B cell (primary cell): ENCODE results near the gene TSKS. TPM values are rescaled to one million over a fixed set of nuclear protein-coding genes. Genes with fewer than 3 reads are reported as not detected.

Experiments
- ATAC-seq: fragments of 200-7000 bp; cut with Tn5 transposase; one replicate; pipeline ENCODE4 v1.10.0; 2021; ENCODE audit warnings: low read depth, mild to moderate bottlenecking, moderate number of reproducible peaks, moderate library complexity
- CTCF ChIA-PET: fragments of 350-600 bp; sonication (Branson Sonifier 250); formaldehyde crosslinking; loops from one replicate; lab custom pipeline; 2021; ENCODE audit warnings: antibody characterized with exemption, inconsistent platforms; lab: Charles Lee
- POLR2A ChIA-PET: fragments of 350-600 bp; sonication (Branson Sonifier 250); formaldehyde crosslinking; loops from one replicate; lab custom pipeline; 2021; ENCODE audit warnings: antibody characterized with exemption; lab: Charles Lee
- DNase-seq: peaks from one replicate; pipeline ENCODE4 v3.0.0; 2013
- H2AFZ ChIP-seq: 2 replicates; pipeline ENCODE4 v1.6.1; 2012; ENCODE audit warnings: mild to moderate bottlenecking, low read depth, low read length; ENCODE audit not compliant: insufficient read depth, poor library complexity, severe bottlenecking
- H3K27ac ChIP-seq, 2 donors: 1 replicate in 1 of 2; 2 replicates in 1 of 2; pipeline ENCODE4 v1.5.1; 2012 to 2013; ENCODE audit warnings: low read length in 2 of 2, mild to moderate bottlenecking in 2 of 2, moderate library complexity in 1 of 2
- H3K27me3 ChIP-seq, 4 experiments: fragments of 200-600 bp in 1 of 4; sonication (generic) in 1 of 4; replicated peaks in 1 of 4; 1 replicate in 2 of 4; 2 replicates in 2 of 4; pipeline versions ENCODE4 v1.6.1 to v1.7.0; 2013 to 2016; ENCODE audit warnings: low read length in 3 of 4, mild to moderate bottlenecking in 2 of 4, mixed read lengths in 1 of 4, moderate library complexity in 1 of 4; ENCODE audit not compliant: insufficient read depth in 4 of 4, control insufficient read depth in 3 of 4; ENCODE audit errors: control extremely low read depth in 1 of 4
- H3K36me3 ChIP-seq, 2 experiments: replicated peaks in 1 of 2; 1 replicate in 1 of 2; 2 replicates in 1 of 2; pipeline versions ENCODE4 v1.6.1 to v1.7.1; 2013; ENCODE audit warnings: low read length in 1 of 2; ENCODE audit not compliant: insufficient read depth in 2 of 2, control insufficient read depth in 1 of 2; ENCODE audit errors: control extremely low read depth in 1 of 2, extremely low read depth in 1 of 2
- H3K4me1 ChIP-seq, 2 donors: fragments of 200-600 bp in 1 of 2; sonication (generic) in 1 of 2; 1 replicate in 1 of 2; 2 replicates in 1 of 2; pipeline versions ENCODE4 v1.5.1 to v1.6.1; 2013 to 2017; ENCODE audit warnings: low read length in 2 of 2; ENCODE audit not compliant: control insufficient read depth in 2 of 2, insufficient read depth in 2 of 2
- H3K4me2 ChIP-seq: replicated peaks from 2 replicates; pipeline ENCODE3; 2012; ENCODE audit warnings: mild to moderate bottlenecking, low read depth, low read length; ENCODE audit not compliant: poor library complexity, severe bottlenecking
- H3K4me3 ChIP-seq, 5 experiments: fragments of 200-600 bp in 1 of 5; sonication (generic) in 1 of 5; 1 replicate in 3 of 5; 2 replicates in 2 of 5; pipeline versions ENCODE4 v1.5.1 to v1.7.0; 2011 to 2016; ENCODE audit warnings: low read length in 4 of 5, mild to moderate bottlenecking in 4 of 5, low read depth in 2 of 5, control low read depth in 1 of 5, moderate library complexity in 1 of 5; ENCODE audit not compliant: insufficient read depth in 1 of 5; ENCODE audit errors: control extremely low read depth in 1 of 5, extremely low read depth in 1 of 5
- H3K79me2 ChIP-seq: fragments of 200-600 bp; sonication (generic); one replicate; pipeline ENCODE4 v1.6.0; 2016; ENCODE audit warnings: low read length; ENCODE audit not compliant: control insufficient read depth, insufficient read depth
- H3K9ac ChIP-seq: fragments of 200-600 bp; sonication (generic); 2 replicates; pipeline ENCODE4 v1.6.1; 2017; ENCODE audit warnings: mild to moderate bottlenecking, low read length, moderate library complexity
- H3K9me3 ChIP-seq, 3 donors: one replicate each; pipeline versions ENCODE4 v1.6.1 to v1.7.1; 2013; ENCODE audit warnings: low read length in 2 of 3; ENCODE audit not compliant: control insufficient read depth in 2 of 3, insufficient read depth in 1 of 3; ENCODE audit errors: control extremely low read depth in 1 of 3
- H4K20me1 ChIP-seq: 2 replicates; pipeline ENCODE4 v1.6.0; 2012; ENCODE audit warnings: mild to moderate bottlenecking, low read length; ENCODE audit not compliant: insufficient read depth, control insufficient read depth, poor library complexity, severe bottlenecking
- H3K27ac Mint-ChIP-seq: one replicate; pipeline ENCODE4 v1.8.0; 2021; ENCODE audit warnings: mixed read lengths
- H3K27me3 Mint-ChIP-seq: one replicate; pipeline ENCODE4 v1.8.0; 2021; ENCODE audit warnings: mixed read lengths
- H3K4me1 Mint-ChIP-seq: one replicate; pipeline ENCODE4 v1.8.0; 2021; ENCODE audit warnings: mixed read lengths
- H3K4me3 Mint-ChIP-seq: one replicate; pipeline ENCODE4 v1.8.0; 2021; ENCODE audit warnings: mixed read lengths
- H3K9me3 Mint-ChIP-seq: one replicate; pipeline ENCODE4 v1.8.0; 2022; ENCODE audit warnings: mixed read lengths; ENCODE audit not compliant: insufficient read depth
- EZH2 ChIP-seq: IDR thresholded peaks from 2 replicates; pipeline ENCODE4 v1.6.1; 2012; ENCODE audit warnings: borderline replicate concordance, low read depth, mild to moderate bottlenecking, moderate library complexity, low read length; ENCODE audit not compliant: insufficient read depth, poor library complexity, severe bottlenecking
- WGBS: methylation state at CpG from one replicate; pipeline ENCODE4 v1.1.5; 2013; ENCODE audit warnings: missing lambda C conversion rate; ENCODE audit not compliant: insufficient coverage; 5-methylcytosine and 5-hydroxymethylcytosine counted together
- intact Hi-C: fragments of 100-400 bp; cut with micrococcal nuclease; formaldehyde crosslinking; loops from one replicate; pipeline ENCODE4 v1.10.0; 2022
- polyA plus RNA-seq: library from polyadenylated mRNA; depleted of rRNA; stranded (reverse); fragments of >200 nt; gene quantifications from 2 replicates; pipeline ENCODE4 v1.2.3, GENCODE V29; 2012
- total RNA-seq, 2 donors: library from RNA; stranded (reverse); fragments of 120-200 nt in 1 of 2; gene quantifications; 1 replicate in 1 of 2; 2 replicates in 1 of 2; pipeline versions ENCODE4 v1.2.3 to v1.2.4, GENCODE V29; 2013 to 2022
- TF ChIP-seq, protein P1 (sequence below): fragments of 200-600 bp; IDR thresholded peaks from one replicate; pipeline ENCODE4 v1.8.0; 2022; ENCODE audit warnings: antibody characterized with exemption, mild to moderate bottlenecking

The TSKS gene
- total and polyA plus RNA-seq, 2 donors (not counting 1 experiment from before 2014, with no cell fraction given) = 0.15 to 0.18 TPM

DNA sequence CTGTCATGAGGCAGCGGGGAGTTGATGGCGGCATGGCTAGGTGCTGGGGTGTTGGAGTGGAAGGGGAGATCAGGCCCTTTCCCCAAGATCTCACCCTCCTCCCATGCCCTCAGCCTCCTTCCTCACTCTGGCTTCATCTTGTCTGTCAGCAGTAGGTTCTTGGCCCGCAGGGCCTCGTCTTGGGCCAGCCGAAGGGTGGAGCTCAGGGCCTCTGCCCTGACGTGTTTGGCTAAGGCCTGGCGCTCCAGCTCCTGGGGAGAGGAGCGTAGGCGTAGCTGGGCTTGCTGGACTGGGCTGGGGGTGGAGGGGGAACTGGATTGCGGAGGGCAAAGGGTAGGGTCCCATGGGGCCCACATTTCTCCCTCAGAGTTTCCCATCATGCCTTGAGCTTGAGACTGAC is 23.2 kb downstream of the TSKS start:
- intact Hi-C loops = no loop called here
- H3K27ac ChIP-seq = no peak overlapping the region
- DNase-seq (no peak), ATAC-seq (no peak)
- no peaks in the 10 kb centered on the region for H3K36me3 ChIP-seq
- no peak overlapping the region for H3K4me3 ChIP-seq
- H3K27me3 ChIP-seq = no peaks in the 10 kb centered on the region
- no peaks in the 10 kb centered on the region for H3K27me3 Mint-ChIP-seq
- H3K9ac ChIP-seq = no peak overlapping the region
- POLR2A ChIA-PET = no interaction called here
- no peaks in the 10 kb centered on the region for H3K79me2 ChIP-seq
- 90% methylated on average over 2 of the region's 10 CpGs for WGBS
- no peak overlapping the region for H3K4me3 Mint-ChIP-seq
- CTCF ChIA-PET = no interaction called here
- TF ChIP-seq EZH2 = no peak
- TF ChIP-seq, protein P1, sequence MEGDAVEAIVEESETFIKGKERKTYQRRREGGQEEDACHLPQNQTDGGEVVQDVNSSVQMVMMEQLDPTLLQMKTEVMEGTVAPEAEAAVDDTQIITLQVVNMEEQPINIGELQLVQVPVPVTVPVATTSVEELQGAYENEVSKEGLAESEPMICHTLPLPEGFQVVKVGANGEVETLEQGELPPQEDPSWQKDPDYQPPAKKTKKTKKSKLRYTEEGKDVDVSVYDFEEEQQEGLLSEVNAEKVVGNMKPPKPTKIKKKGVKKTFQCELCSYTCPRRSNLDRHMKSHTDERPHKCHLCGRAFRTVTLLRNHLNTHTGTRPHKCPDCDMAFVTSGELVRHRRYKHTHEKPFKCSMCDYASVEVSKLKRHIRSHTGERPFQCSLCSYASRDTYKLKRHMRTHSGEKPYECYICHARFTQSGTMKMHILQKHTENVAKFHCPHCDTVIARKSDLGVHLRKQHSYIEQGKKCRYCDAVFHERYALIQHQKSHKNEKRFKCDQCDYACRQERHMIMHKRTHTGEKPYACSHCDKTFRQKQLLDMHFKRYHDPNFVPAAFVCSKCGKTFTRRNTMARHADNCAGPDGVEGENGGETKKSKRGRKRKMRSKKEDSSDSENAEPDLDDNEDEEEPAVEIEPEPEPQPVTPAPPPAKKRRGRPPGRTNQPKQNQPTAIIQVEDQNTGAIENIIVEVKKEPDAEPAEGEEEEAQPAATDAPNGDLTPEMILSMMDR = no peak
- no peaks in the 10 kb centered on the region for H3K4me1 Mint-ChIP-seq
- H3K4me1 ChIP-seq = no peaks in the 10 kb centered on the region
- no peaks in the 10 kb centered on the region for H4K20me1 ChIP-seq
- no peaks in the 10 kb centered on the region for H3K9me3 Mint-ChIP-seq
- no peak overlapping the region for H2AFZ ChIP-seq
- H3K9me3 ChIP-seq = no peaks in the 10 kb centered on the region
- H3K27ac Mint-ChIP-seq = no peak overlapping the region
- no peak overlapping the region for H3K4me2 ChIP-seq

DNA sequence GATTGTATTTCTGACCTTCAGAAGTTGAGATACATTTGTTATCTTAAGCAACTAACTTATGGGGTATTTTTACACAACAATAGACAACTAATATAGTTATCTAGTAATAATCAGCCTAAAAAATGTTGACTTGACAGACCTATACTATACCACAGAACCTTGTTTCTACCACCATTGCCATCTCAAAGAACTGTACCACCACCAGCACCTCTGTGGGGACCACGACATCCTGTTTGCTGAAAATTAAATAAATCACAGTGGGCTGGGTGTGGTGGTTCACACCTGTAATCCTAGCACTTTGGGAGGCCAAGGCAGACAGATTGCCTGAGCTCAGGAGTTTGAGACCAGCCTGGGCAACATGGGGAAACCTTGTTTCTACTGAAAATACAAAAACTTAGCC is 24.0 kb downstream of the TSKS start:
- ChIA-PET POLR2A (no interaction called here), CTCF (no interaction called here)
- Histone ChIP-seq H3K9me3 (no peaks in the 10 kb centered on the region), H3K4me3 (no peak overlapping the region), H3K4me1 (no peaks in the 10 kb centered on the region), H3K36me3 (no peaks in the 10 kb centered on the region), H3K27me3 (no peaks in the 10 kb centered on the region), H3K4me2 (no peak overlapping the region), H3K27ac (no peak overlapping the region), H4K20me1 (no peaks in the 10 kb centered on the region), H2AFZ (no peak overlapping the region), H3K79me2 (no peaks in the 10 kb centered on the region), H3K9ac (no peak overlapping the region)
- H3K9me3 Mint-ChIP-seq = no peaks in the 10 kb centered on the region
- no peaks in the 10 kb centered on the region for H3K4me1 Mint-ChIP-seq
- no peak for ATAC-seq
- no peak overlapping the region for H3K27ac Mint-ChIP-seq
- DNase-seq = no peak
- no peak overlapping the region for H3K4me3 Mint-ChIP-seq
- TF ChIP-seq, protein P1 = no peak
- H3K27me3 Mint-ChIP-seq = peaks cover 3% of the 10 kb centered on the region
- intact Hi-C loops = no loop called here
- 80% methylated on average over 1 of the region's 1 CpG for WGBS
